ENCODE measurements around the gene ASS1.
A peak's percentile ranks its signal among the peaks of the same experiment; 100 is the strongest.

The ASS1 gene

DNA sequence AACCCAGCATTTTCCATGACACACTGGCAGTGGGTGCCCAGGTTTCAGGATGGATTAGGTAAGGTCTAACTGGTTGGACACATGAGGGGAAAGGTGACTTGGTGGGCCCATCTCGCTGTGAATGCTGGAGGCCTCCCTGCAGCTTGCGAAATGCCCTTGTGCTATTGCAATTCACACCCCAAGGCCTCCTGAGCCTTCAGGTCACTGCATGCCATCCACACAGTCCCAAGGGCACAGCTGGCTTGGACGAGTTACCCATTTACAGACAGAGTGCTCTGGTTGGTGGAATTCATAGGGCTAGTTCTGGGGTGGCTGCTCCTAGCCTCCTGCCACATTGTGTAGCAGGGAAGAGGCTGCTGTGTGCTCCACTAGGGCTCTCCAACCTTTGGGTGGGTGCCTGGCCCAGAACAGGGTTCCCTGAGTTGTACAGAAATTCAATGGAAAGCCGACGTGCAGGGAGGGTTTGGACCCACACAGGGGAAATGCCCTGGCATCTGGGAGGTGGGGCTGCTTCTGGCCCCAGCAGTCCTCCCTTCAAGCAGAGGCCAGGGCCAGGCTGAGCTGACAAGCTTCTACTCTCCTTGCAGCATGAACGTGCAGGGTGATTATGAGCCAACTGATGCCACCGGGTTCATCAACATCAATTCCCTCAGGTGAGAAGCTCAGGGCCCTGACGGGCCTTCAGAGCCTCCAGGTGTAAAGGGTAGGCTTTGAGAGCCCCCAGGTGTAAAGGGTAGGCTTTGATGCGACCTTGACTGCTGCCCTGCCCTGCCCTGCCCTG is 54.3 kb downstream of the ASS1 start:
- DNase-seq (ENCODE audit: low read depth): no peak

DNA sequence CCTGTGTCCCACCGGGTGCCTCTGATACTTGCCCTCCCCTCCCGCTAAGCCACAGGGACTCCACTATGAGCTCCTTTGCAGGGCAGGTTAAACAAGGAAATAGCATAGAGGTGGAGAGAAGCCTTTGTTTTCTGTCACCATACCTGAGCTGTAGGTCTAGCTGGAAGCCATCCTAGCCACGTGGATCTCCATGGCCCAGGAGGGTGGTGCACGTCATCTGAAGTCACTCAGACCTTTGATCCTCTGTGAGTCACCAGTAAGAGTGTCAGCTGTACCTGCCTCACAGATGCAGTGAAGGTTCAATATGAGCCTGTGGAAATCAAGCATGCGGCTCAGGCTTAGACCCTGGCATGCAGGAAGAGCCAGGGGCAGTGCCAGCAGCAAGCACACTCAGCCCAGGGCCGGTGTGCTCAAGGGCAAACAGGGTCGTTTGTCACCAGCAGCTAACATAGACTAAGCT is 55.1 kb downstream of the ASS1 start:
- DNase-seq (ENCODE audit: low read depth): no peak

DNA sequence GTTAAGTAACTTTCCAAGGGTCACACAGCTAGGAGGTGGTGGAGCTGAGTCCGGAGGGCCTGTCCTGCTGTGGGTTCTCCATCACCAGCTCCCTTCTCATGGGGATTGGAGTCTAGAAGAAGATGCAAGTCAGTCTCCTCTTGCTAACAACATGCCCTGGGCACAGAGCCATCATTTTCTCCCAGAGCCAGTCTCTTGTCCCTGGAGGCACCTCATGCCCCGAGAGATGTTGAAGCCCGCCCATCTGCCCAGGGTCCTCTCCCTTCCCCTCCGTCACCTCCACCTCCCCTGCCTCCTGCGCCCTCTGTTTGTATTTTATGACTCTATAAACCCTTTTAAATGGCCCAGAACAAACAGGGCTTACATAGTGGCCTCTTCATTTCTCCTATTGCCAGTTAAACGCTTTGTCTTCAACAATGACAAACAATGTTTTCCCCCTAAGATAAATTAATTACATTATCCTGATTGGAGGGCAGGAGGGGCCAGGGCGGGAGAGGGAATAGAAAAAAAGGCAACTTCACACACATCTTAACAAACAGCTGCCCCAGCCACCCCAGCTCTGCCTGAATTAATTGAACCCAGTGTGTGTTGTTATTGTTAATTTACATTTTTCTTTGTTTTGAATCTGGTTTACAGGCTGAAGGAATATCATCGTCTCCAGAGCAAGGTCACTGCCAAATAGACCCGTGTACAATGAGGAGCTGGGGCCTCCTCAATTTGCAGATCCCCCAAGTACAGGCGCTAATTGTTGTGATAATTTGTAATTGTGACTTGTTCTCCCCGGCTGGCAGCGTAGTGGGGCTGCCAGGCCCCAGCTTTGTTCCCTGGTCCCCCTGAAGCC is 55.8 kb downstream of the ASS1 start:
- no peak for DNase-seq (ENCODE audit: low read depth)

DNA sequence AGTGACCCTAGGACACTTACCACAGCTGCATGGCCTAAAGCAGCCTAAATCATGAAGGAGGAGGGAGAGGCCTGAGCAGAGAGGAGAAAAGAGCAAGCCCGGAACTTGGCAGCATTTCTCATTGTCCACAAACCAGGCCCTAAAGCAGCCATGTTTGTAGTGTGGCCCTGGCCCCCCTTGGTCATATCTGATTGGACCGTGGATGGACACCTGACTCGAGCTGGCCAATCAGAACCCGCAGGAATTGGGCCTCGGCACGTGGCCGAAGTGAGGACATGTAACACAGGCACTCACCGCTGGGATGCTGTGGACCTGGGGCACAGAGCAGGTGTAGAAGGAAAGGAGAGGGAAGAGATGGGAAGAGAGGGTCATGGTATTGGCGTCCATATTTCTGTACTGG is 56.9 kb downstream of the ASS1 start:
- no peak for DNase-seq (ENCODE audit: low read depth)

DNA sequence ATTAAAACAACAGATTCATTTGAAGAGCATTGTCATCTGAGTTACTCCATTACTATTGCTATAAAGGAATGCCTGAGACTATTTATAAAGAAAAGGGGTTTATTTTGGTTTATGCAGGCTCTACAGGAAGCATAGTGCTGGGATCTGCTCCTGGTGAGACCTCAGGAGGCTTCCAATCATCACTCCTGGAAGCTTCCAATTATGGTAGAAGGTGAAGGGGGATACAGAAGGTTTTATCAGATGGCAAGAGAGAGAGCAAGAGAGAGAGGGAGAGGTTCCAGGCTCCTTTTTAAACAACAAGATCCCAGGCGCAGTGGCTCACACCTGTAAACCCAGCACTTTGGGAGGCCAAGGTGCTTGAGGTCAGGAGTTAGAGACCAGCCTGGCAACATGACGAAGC is 63.5 kb downstream of the ASS1 start:
- DNase-seq (ENCODE audit: low read depth): no peak

DNA sequence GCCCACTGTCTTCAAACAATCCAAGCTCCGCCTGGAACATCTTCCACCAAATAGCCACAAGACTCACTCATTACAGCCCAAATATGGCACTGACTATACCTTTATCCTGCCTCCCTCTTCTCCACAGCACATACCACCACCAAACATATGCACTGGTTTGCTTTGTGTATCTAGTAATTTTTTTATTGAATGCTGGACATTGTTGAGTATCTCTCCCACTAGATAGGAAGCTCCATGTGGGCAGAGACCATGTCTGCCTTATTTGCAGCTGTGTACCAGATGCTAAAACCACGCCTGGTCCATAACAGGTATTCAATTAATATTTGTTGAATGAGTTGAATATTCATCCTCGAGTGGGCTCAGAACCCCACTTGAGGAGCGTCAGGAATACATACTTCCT is 67.4 kb downstream of the ASS1 start:
- no peak for DNase-seq (ENCODE audit: low read depth)

DNA sequence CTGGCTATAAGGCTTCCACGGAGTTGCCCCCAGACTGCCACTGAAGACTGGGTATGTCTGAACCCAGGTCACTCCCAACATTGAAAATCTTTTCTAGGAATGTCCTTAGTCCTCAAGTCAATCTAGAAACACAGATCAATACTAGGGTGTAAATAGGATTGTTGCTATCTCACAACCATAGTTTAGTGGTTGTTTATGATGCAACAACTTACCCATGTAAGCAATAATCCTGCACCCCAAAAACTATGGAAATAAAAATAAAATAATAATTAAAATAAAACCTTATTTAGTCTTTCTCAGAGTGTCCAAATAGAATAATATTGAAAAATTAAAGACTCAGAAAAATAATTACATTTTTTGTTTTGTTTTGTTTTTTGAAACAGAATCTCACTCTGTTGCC is 68.3 kb downstream of the ASS1 start:
- no peak for DNase-seq (ENCODE audit: low read depth)

DNA sequence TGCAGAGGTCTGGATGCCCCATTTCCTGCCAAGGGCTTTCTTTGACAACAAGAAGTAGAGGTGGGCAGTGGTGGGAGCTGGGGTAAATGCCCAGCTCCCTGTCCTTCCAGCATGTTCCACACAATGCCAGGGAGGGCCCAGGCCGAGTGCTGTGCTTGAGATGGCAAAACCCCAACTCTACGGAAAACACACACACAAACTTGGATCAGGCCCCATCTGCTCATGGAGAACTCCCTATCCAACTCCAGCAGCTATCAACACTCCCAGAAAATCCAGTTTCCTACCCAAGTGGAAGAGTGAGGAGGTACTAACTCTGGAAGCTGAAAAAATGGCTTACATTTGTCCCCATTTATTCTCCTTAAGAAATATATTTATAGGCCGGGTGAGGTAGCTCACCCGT is 73.5 kb downstream of the ASS1 start:
- DNase-seq (ENCODE audit: low read depth): no peak

DNA sequence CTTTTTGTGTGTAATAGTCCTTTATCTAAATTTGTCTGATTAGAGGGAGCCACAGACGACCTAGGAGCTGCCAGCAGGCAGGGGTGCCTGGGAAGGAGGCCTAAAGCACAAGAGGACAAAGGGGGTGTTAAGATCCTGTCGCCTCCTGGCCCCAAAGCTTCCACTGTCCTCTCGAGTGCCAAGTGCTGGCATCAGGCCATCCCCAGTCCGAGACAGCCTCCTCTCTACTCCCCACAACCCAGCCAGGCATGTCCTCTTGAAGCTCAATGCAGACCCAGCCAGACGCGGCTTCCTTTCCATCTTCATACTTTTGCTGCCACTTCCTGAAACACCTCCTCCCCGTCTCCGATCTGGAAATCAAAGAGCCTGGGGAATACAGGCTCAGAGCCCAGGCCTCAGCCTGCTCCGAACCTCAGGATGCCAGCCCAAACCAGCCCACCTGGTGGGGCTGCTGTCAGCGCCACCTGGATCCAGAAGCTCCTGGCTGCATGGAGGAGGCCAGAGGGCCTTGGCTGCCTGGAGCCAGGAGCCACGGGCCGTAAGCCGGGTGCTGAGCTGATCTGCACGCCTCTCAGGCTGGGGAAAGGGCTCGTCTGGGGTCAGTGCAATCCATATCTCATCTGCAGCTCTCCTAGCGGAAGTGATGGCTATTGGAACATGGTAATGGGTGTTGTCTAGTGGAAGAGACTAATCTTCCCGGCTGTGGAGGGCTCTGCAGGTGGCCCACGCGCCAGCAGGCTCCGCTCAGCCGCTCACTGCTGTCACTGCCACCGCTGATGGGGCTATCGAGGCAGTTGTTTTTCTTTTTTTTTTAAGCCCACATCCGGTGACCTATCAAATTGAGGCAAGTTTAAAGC is 74.4 kb downstream of the ASS1 start:
- DNase-seq (ENCODE audit: low read depth): no peak

DNA sequence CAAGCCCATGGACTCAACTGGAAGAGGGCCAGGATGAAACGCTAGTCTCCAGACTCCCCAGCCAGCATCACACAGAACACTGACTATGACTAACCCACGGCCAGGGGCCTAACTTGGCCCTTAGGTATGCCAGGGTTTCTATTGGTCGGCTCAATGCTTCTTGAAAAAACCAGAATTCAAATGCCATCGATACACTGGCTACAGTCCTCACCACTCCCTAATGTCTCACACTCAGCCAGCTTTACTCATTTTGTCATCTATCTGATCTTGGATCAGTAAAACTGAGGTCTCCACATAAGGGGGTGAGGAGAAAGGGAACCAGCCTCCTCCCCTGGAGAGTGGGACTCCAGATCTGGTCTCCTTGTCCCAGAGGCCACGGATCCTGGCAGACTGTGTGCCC is 75.2 kb downstream of the ASS1 start:
- DNase-seq (ENCODE audit: low read depth): no peak

DNA sequence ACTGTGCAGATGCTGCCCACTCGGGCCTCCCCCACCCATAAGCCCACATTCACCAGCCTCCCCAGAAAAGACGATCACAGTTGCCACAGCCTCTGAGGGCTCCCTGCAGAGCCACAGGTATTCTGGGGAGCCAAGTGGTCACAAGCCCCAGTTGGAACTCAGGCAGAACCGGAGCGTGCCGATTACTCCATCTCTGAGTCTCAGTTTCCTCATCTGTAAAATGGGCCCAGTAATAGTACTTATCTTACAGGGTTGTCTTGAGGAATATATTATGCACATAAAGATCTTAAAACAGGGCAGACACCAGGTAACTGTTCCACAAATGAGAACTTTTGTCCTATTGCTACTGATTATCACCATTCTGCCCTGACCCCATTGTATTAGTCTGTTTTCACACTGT is 77.0 kb downstream of the ASS1 start:
- no peak for DNase-seq (ENCODE audit: low read depth)

DNA sequence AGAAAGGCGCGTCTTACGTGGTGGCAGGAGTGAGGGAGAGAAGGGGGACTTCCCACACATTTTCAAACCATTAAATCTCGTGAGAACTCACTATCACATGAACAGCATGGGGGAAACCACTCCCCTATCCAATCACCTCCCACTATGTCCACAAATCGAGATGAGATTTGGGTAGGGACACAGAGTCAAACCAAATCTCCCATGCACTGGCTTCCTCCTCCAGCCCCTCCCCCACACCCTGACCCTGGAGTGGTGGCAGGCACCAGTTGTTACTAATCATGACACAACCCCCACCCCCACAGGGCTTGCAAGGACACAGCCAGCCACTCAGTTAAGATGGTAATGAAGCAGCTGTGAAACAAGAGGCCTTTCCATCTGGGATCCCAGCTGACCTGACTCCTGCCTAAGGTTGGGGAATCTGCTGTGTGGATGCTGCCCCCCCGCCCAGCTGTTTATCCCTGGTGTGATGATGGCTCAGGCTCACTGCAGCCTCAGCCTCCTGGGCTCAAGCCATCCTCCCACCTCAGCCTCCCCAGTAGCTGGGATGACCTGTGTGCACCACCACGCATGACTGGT is 77.6 kb downstream of the ASS1 start:
- no peak for DNase-seq (ENCODE audit: low read depth)

DNA sequence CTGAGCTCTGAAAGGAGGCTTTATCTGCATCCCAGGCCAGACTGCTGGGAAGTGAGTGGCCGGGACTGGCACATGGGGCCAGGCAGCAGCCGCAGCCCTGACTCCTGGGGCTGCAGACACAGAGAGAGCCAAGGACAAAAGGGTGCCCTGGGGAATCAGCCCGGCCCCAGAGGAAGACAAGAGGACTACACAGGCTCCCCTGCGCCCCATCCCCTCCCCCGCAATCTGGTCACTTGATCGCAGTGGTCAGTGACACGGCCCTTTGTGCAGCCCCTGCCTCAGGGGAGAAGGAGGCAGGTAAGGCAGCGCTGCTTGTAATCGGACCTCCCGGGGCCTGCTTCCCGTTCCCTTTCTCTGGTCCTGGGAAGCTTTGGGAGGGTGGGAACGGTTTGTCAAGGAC is 79.2 kb downstream of the ASS1 start:
- no peak for DNase-seq (ENCODE audit: low read depth)

DNA sequence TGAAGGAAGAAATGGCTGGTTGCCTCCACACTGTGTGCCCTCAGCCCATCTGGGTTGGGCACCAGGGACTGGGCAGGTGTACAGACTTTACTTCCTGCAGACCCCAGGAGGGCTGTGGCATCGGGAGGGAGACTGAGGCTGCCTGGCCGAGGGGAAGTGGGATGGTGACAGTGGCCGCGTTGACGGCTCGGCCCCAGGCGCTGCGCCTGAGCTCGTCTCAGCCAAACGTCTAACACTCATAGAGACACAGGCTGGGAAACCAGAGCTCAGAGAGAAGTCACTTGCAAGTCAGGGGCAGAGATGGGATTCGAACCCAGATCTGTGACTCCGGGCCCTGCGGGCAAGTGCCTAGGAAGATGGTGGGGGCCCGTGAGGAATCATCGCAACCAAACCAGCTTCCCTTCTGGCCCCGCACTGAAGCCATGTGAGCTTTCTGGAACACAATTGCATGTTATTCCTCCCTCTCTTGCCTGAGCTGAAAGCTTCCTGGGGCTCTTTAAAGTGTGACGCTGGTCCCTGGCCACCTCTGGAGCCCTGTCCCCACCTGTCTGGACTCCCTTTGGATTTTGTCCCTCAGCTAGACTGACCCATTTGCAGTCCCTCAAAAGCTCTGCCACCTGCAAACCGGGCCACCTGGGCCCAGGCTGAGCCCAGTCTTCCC is 81.6 kb downstream of the ASS1 start:
- no peak for DNase-seq (ENCODE audit: low read depth)

DNA sequence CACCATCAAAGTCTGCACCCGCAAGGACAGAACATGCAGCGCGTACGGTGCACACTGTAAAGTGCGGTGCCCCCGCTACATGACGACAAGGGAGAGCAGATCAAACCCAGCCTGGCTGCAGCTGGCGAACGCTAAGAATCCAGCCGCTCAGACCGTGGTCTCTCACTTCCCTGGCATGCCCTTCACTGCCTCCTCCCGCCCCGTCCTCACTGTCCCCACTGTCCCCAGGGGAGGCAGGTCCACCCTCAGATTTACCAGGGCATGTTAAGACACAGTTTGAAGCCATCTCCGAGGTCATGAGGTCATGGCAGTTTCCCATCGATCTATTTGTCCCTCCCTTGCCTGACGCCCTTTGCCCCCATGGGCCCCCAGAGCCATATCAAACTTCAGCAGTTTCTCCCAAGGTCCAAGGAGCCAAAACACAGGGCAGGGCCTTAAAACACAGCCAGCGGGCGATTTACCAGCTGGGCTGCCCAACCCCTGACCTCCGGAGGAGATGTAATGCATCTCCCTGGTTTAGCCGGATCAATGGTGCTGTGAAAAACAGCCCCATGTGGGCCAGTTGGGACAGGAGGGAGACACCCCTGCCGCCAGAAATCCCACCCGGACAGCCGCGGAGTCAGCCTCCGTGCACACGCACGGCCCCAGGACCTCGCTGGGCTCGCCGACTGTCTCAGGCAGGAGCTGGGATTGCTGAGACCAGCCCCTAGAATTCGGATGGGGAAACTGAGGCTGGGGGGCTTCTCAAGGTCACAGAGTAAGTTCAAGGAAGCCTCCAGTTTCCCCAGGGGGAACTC is 82.3 kb downstream of the ASS1 start:
- DNase-seq (ENCODE audit: low read depth): no peak

DNA sequence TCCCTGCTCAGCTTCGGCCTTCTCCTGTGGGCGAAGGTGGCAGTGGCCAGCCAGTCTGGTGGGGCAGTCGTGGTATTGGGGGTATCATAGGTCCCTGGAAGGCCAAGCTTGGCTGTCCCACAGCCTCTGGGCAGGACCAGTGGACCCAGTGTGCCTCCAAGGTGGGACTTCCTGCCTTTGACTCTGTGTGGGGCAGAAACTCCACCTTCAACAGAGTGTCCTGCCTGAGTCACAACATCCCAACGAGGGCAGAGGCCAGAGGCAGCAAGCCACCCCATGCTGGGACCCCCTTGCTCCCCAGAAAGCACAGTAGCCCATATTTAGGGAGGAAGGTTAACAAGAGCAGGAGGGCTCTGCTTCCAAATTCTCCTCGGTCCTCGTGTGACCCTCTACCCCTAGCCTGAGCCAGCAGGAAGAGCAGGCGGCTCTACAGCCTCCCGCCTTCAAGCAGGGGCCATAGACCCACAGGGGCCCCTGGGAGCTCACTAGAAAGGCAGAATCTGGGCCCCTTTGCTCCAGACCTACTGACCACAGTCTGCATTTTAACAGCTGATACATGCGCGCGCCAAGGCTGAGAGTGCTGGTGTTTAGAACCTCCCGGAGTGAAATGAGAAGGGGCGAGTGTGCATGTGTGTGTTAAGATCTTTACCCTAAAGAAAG is 83.0 kb downstream of the ASS1 start:
- DNase-seq (ENCODE audit: low read depth): no peak

DNA sequence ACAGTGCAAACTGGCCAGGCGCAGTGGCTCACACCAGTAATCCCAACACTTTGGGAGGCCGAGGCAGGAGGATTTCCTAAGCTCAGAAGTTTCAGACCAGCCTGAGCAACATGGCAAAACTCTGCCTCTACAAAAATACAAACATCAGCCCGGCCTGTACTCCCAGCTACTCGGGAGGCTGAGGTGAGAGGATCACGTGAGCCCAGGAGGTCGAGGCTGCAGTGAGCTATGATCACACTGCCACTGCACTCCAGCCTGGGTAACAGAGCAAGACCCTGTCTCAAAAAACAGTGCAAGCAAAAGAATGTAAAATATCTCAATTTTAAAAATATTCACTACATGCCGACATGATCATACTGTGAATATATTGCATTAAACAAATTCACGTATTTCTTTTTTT is 83.9 kb downstream of the ASS1 start:
- DNase-seq (ENCODE audit: low read depth): no peak

DNA sequence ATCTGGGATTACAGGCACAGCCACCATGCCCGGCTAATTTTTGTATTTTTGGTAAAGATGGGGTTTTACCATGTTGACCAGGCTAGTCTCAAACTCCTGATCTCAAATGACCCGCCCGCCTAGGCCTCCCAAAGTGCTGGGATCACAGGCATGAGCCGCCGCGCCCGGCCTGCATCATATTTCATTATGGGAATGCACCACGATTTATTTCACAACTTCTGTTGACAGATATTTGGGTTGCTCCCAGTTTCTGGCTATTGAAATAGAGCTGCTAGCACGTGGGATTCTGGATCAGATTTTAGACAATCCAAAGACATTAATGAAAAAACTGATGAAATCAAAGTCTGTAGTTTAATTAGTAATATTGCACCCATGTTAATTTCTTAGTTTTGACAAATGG is 86.2 kb downstream of the ASS1 start:
- peak; percentile 19 for DNase-seq (ENCODE audit: low read depth)

DNA sequence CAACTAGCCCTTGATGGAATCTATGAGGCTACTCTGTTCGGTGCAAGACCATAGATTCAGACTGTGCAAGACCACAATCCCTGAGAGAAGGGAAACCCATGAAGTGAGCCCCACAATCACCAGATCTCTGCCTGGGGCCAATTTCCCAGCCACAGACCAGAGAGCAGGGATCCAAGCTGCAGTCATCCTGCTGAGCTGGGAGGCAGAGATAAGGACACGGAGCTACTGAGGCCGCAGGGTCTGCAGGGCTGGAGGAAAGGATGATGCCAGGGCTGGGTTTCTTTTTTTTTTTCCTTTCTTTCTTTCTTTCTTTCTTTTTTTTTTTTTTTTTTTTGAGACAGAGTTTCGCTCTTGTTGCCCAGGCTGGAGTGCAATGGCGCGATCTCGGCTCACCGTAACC is 86.9 kb downstream of the ASS1 start:
- DNase-seq (ENCODE audit: low read depth): no peak

DNA sequence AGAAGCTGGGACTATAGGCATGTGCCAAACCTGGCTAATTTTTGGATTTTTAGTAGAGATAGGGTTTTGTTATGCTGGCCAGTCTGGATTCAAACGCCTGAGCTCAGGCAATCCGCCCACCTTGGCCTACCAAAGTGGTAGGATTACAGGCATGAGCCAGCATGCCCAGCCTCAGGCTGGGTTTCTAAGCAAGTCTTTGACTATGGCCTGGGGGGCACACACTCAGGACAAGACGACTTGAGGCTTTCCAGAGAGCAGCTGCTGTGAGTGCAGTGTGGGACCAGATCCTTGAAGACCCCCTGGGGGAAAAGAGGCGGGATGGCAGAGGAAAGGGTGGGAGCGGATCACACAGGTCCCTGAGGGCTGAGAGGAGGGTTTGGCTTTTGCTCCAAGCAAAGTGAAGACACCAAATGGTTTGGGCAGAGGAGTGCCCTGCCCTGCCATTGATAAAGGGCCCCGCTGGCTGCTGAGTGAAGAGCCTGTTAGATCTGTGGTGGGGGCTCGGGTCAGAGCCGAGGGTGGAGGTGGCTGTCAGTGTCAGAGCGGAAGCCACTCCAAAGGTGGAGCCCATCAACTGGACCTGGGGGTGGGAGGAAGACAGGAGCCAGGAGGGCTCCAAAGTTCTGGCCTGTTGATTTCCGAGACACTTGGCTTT is 87.8 kb downstream of the ASS1 start:
- no peak for DNase-seq (ENCODE audit: low read depth)
